B cell (primary cell): ENCODE measurements around the gene FAM170B.

Experiments used
- EZH2 ChIP-seq: IDR thresholded peaks from 2 replicates; pipeline ENCODE4 v1.6.1; 2012; ENCODE audit warnings: borderline replicate concordance, low read depth, mild to moderate bottlenecking, moderate library complexity, low read length; ENCODE audit not compliant: insufficient read depth, poor library complexity, severe bottlenecking
- TF ChIP-seq, protein P1 (sequence below): fragments of 200-600 bp; IDR thresholded peaks from one replicate; pipeline ENCODE4 v1.8.0; 2022; ENCODE audit warnings: antibody characterized with exemption, mild to moderate bottlenecking

DNA sequence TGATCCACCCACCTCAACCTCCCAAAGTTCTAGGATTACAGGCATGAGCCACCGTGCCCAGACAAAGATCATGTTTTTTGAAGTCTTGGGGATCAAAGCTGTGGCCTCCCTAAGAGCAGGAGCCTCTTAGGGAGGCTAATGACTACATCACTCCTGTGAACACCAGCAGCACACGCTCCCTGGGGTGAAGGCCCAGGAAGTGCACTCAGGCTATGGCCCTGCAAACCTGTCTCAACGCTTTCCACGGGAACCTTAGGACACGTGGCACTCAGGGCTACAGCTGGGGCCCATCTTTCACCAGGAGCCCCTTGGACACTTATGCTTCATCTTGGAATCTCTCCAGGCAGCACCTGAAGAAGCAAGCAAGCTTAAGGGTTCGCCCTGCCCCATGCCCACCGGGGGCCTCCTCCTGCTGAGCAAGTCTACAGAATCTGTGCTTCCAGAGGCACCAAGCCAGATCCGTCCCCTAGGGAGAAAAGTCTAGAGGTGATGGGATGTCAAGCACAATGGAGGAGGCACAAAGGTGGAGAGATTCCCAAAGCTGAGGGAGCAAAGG, 36.9 kb downstream of the FAM170B start:
- no peak for TF ChIP-seq EZH2
- TF ChIP-seq, protein P1, sequence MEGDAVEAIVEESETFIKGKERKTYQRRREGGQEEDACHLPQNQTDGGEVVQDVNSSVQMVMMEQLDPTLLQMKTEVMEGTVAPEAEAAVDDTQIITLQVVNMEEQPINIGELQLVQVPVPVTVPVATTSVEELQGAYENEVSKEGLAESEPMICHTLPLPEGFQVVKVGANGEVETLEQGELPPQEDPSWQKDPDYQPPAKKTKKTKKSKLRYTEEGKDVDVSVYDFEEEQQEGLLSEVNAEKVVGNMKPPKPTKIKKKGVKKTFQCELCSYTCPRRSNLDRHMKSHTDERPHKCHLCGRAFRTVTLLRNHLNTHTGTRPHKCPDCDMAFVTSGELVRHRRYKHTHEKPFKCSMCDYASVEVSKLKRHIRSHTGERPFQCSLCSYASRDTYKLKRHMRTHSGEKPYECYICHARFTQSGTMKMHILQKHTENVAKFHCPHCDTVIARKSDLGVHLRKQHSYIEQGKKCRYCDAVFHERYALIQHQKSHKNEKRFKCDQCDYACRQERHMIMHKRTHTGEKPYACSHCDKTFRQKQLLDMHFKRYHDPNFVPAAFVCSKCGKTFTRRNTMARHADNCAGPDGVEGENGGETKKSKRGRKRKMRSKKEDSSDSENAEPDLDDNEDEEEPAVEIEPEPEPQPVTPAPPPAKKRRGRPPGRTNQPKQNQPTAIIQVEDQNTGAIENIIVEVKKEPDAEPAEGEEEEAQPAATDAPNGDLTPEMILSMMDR = no peak
